ENCODE results near the gene PLXNC1.
A peak's percentile ranks its signal among the peaks of the same experiment; 100 is the strongest.

PLXNC1 gene

GRCh38 chr12:94239332-94239993, 91.1 kb downstream of the PLXNC1 start:
- DNase-seq (ENCODE audit: low spot score), result no peak

DNA sequence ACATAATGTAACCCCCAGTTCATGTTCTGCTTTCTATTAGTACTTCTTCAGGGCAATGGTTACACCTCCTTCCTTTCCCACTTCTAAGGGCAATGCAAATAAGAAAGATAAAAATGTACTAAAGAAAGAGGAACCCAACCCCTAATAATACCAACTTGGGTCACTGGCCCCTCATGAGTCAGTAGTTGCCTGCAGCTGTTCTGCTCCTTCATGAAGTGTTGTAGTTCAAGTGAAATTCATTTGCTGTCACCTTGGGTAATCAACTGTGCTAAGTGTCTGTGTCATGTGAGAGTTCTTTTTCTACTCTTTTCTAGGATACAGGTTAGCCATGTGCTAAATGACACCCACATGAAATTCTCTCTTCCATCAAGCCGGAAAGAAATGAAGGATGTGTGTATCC, 91.8 kb downstream of the PLXNC1 start:
- no peak for DNase-seq (ENCODE audit: low spot score)

DNA sequence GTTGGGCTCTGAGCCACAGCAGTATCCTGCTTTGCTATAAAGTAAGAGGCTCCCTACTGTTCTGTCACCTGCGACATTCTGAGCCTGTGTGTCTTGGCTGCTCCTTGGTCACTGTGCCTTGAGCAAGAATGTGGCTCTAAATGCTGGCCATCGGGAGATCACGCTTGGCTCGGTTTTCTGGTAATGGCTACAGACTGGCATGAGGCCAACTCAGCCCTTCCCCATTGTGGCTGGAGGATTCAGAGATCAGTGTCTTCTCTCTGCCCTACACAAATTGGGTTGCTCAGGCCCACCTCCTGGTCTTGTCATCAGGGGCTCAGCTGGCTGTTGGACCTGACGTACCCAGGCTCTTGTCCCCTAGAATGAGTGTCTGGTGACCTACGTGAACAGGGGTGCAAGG, 94.5 kb downstream of the PLXNC1 start:
- no peak for DNase-seq (ENCODE audit: low spot score)

DNA sequence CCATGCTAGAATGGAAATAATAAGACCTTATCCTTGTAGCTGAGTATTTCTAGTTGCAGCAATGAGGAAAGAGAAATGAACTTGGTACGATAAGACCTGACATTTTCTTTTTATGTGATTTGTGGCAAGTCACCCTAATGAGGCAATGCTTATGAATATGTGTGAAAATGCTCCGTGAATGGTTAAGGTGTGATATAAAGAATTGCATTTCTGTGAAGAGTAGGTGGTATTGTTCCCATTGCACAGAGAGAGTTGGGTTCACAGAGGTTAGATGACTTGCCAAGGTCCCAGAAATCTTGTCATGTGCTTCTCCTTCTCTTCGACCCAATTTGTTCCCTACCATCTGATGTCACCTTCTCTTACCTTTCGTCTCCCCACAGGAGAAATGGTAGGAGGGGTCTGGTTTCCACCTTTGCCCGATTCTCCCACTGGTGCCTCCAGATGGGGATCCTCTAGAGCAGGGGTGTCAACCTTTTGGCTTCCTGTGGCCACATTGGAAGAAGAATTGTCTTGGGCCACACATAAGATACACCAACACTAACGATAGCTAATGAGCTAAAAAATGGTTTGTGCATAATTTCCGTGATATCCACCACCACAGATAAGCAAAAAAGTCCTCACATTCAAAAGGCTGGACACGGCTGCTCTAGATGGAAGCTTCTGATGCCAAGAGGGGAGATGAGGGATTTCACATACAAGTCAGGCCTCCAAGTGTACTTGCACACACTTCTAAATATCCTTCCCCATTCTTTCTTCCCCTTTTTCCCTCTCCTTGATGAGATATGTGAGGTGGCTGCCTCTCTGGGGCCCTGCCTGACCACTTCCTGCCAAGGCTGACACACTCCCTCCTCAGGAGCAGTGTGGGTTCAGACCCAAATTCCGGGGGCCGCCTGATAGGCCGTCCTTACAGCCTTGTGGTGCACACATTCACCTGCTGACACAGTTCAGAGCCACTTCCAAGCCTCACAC, 96.1 kb downstream of the PLXNC1 start:
- DNase-seq (ENCODE audit: low spot score), result no peak

- DNase-seq (ENCODE audit: low spot score), result no peak
Measured at GRCh38 chr12:94245631-94246383, 97.4 kb downstream of the PLXNC1 start.

DNA sequence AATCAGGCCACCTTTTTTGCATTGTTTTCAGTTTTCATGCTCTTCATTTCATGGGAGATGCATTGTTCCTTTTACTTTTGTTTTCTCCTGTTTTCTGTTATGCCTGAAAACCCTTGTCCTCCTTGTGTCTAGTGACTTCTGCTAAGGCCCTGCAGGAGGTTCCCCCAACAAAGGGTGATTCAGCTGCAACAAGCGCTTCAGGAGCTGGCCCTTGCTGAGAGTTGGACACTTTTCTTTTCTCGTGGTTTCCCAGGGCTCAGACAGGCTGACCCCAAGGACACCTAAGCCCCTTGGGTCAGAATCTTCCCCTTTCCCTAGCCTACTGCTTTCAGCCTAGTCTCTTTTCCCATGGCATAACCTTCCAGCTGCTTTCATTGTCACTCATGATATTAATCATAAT, 98.9 kb downstream of the PLXNC1 start:
- DNase-seq (ENCODE audit: low spot score), result no peak

DNA sequence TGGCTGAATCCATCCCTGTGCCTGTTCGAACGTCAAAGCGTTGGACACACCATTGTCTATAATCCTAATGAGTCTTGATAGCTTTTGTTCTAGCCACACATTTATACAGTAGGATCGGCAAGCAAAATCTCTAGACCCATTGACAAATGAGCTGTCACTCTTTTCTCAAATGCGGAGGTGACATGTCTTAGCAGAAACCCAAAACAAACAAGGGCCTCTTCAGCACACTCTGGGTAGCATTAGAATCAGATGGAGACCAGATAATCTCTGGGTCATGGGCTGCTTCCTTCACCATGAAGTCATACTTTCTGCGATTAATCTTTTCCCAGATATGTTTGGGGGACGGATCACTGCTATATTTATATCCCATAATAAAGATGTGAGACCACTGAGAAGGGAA, 100.2 kb downstream of the PLXNC1 start:
- DNase-seq (ENCODE audit: low spot score), result no peak

- DNase-seq (ENCODE audit: low spot score), result no peak
Measured at GRCh38 chr12:94250130-94250529, 101.8 kb downstream of the PLXNC1 start.

DNA sequence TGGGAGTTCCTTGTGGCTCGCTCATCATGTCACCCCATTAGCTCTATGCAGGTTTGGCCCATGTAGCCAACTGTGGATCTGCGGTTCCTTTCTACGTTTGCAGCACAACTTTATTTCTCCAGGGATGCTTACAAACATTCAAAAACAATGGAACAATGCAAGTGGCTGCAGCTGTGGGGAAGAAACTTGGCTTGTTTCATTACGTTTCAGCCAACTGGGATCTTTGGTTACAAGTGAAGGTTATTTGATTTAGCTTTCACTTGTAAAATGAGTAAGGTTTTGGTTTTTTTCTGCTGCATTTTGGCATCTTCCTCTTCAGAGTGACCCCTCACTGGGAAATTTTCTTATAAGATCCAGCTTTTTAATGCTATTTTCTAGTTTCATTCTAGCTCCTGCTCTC, 105.9 kb downstream of the PLXNC1 start:
- no peak for DNase-seq (ENCODE audit: low spot score)

DNA sequence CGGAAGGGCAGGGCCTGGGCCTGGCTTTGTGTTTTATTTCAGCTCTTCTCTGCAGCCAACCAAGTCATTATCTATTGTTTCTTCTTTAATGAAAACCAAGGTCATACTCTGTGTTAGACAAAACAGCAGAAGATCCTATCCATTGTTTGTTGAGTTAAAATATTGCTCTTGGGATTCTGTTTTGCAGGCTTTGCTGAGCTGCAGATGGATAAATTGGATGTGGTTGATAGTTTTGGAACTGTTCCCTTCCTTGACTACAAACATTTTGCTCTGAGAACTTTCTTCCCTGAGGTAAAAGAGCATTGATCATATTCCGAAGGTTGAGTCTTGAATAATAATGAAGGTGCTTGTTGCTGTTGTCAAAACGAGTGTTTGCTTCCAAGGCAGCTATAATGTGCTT, 106.6 kb downstream of the PLXNC1 start:
- no peak for DNase-seq (ENCODE audit: low spot score)

DNA sequence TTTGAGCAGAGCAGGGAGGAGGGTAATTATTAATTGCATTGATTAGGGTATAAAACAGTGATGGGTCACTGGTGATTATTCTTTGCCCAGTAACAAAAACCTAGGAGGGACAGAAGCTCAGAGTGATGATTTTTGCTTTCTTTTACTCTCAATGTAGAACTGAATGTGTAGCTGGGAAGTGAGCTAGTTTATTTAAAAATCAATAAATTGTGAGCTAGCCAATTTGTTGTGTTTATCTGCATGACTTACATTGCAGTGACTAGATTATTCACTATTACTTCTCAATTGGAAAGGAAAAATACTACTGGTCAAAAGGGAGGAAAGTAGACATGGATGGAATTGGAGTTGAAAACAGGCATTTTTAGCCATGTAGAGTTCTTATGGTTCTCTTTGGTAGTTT, 107.1 kb downstream of the PLXNC1 start:
- DNase-seq (ENCODE audit: low spot score), result no peak

GRCh38 chr12:94258593-94258992, 110.2 kb downstream of the PLXNC1 start:
- no peak for DNase-seq (ENCODE audit: low spot score)

GRCh38 chr12:94260017-94260416, 111.6 kb downstream of the PLXNC1 start:
- DNase-seq (ENCODE audit: low spot score), result no peak

- no peak for DNase-seq (ENCODE audit: low spot score)
Measured at GRCh38 chr12:94260717-94261116, 112.3 kb downstream of the PLXNC1 start.

DNA sequence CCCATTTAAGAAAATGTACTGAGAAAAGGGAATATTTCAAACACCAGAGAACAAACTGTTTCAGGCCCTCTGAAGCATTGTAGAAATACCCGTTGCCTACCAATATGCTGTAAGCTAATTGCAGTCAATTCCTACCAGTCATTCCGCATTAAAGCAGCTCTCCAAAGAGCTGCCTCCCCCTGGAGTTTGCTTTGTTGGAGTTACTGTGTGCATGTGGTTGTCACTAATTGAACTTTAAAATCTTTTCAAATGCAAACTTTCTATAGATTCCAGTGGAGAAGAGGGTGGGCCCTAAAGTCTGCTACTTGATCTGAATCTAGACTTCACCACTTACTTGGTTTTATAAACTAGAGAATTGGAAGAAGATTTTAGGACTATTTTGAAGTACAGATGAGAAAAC, 112.7 kb downstream of the PLXNC1 start:
- peak; percentile 59 for DNase-seq (ENCODE audit: low spot score)

- DNase-seq (ENCODE audit: low spot score), result no peak
Measured at GRCh38 chr12:94261786-94262185, 113.4 kb downstream of the PLXNC1 start.

- DNase-seq (ENCODE audit: low spot score), result no peak
Measured at GRCh38 chr12:94262228-94263010, 114.0 kb downstream of the PLXNC1 start.

DNA sequence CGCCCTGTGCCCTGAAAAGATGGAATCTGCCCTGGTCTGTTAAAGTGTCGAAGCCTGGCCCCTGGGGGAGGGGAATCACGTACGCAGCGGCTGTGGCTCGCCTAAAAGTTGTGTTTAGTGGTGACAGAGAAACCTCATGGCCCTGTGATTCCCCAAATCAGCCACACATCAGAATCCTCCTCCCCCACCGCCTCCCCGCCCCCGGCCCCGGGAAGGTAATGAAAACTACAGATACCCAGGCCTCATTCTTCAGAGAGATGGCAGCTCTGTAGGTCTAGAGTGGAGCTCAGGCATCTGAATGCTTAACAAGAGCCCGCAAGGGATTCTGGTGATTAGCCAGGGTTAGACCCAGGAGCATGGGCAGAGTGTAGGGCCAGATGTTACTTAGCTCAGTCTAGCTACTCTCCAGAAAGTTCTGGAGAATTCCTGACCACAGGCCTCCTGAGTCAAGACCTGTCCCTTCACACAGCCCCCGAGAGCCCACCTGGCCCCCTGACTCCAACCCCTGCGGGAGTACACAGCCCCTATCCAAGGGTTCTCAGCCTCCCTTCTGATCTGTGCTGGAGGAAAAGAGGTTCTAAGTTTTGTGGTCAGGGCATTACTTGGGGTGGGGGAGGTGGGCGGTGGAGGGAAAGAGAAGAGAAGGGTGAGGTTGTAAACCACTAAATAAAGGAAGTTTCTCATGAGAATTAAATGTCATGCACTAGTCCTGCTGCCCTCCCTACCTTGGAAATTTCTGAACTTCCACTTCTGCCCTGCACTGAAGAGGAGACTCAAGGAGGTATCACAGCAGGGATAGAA, 114.8 kb downstream of the PLXNC1 start:
- DNase-seq (ENCODE audit: low spot score), result no peak

DNA sequence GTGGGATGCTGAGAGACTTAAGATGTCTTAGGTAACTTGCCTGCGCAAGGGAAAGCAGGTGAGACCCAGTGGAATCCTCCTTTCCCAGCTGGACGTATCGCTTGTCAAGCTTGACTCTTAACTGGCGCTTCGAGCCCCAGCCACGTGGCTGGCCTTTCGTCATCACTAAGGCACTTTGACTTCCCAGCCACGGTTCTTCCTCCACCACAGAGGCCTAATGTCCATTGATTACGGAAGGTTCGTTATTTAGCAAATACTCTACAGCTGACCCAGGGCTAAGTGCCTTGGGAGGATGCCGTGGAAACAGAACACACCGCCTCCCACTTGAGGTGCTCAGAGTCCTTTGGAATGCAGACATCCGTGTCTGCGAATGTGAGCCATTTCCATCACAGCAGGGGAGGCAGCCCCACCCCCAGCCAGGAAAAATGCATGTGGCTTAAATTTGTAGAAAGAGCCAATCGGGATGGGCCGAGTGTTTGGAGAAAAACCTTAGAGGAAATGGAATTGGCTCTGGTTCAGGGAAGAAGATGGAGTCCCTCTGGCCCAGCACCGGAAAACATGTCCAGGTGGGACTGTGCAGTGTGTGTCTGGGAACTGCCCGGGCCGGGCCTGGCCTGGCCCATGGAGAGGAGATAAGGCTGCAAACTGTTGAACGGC, 115.7 kb downstream of the PLXNC1 start:
- peak; percentile 59 for DNase-seq (ENCODE audit: low spot score)

DNA sequence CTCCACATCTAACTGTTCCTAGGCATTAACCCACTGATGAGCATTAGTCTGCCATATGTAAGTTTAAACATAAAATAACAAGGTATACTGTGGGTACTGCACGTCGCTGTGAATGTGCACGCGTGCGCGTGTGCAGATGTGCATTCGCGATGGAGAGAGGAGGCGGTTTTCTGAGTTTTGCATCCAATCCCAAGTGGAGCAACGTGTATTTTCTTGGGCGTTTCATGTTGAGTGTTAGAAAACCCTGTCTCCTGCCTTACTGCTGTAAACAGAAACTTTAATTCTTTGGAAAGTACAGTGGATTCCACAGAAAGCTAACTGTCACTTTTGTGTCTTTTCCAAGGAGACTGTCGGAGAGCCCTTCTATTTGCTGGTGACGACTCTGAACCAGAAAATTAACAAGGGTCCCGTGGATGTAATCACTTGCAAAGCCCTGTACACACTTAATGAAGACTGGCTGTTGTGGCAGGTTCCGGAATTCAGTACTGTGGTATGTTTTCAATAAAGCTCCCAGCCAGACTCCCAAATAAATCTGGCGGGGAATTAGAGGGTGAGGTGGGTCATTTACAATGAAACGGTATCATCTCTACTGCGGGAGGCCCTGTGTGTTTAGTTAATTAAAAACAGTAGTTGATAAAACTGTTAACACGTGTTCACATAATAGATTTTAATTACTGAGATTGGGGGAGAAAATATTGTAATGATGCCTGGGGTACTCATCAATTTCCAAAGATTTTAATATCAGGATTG, 116.5 kb downstream of the PLXNC1 start:
- no peak for DNase-seq (ENCODE audit: low spot score)

Data from iPS-NIHi11 (cell line).